GM12878 (cell line): ENCODE data around the gene AQP7. TPM values are rescaled to one million over a fixed set of nuclear protein-coding genes. Genes with fewer than 3 reads are reported as not detected.
A peak's percentile ranks its signal among the peaks of the same experiment; 100 is the strongest.

Source experiments
- ATAC-seq: fragments of 200-7000 bp; cut with Tn5 transposase; 3 replicates; pipeline ENCODE4 v1.9.1; 2020; ENCODE audit warnings: mild to moderate bottlenecking, moderate library complexity
- BruUV-seq: library from RNA; stranded (reverse); fragments of 400-500 nt; replicated peaks from 2 replicates; lab custom pipeline; 2021; lab: Mats Ljungman, UMichigan
- CTCF ChIA-PET: fragments of 300-600 bp; sonication (Branson Sonifier 250); formaldehyde crosslinking; extraction: SDS; loops from one replicate; lab custom pipeline; 2021; ENCODE audit warnings: inconsistent platforms; lab: Yijun Ruan, JAX
- POLR2A ChIA-PET: fragments of 350-600 bp; formaldehyde crosslinking; extraction: SDS; loops from one replicate; lab custom pipeline; 2021; ENCODE audit warnings: inconsistent platforms; lab: Charles Lee
- RAD21 ChIA-PET: fragments of 300-600 bp; sonication (Branson Sonifier 250); formaldehyde crosslinking; loops from one replicate; lab custom pipeline; 2023; ENCODE audit warnings: antibody characterized with exemption; ENCODE audit not compliant: unreplicated experiment; lab: Charles Lee
- SMC1A ChIA-PET: fragments of 300-600 bp; sonication (Branson Sonifier 250); formaldehyde crosslinking; loops from one replicate; lab custom pipeline; 2023; ENCODE audit not compliant: unreplicated experiment, uncharacterized antibody; lab: Charles Lee
- DNase-seq: peaks from one replicate; pipeline ENCODE4 v3.0.0-alpha.2; 2011; ENCODE audit warnings: low read depth, low spot score
- FAIRE-seq: peaks from 3 replicates; lab custom pipeline; 2011; peaks lifted over from hg19 to GRCh38; lab: Jason Lieb, UNC
- H2AFZ ChIP-seq: 2 replicates; pipeline ENCODE4 v1.6.0; 2011; ENCODE audit warnings: low read depth, low read length, control low read depth; ENCODE audit not compliant: control insufficient read depth
- H3K27ac ChIP-seq: 2 replicates; pipeline ENCODE4 v1.5.1; 2011; ENCODE audit warnings: control low read depth; ENCODE audit not compliant: control insufficient read depth, insufficient read depth
- H3K27me3 ChIP-seq, 2 experiments: replicated peaks in 1 of 2; 2 replicates each; pipeline versions ENCODE4 v1.6.0 to v1.6.1; 2011; ENCODE audit warnings: low read length in 1 of 2; ENCODE audit not compliant: control insufficient read depth in 2 of 2, insufficient read depth in 2 of 2
- H3K36me3 ChIP-seq, 2 experiments: 2 replicates each; pipeline ENCODE4 v1.5.1; 2011; ENCODE audit warnings: low read length in 1 of 2; ENCODE audit not compliant: control insufficient read depth in 2 of 2, insufficient read depth in 2 of 2
- H3K4me1 ChIP-seq: 2 replicates; pipeline ENCODE4 v1.6.1; 2011; ENCODE audit warnings: mild to moderate bottlenecking, low read length, moderate library complexity, mixed read lengths; ENCODE audit not compliant: control insufficient read depth, insufficient read depth
- H3K4me2 ChIP-seq: 2 replicates; pipeline ENCODE4 v1.6.0; 2011; ENCODE audit warnings: control low read depth; ENCODE audit not compliant: control insufficient read depth, insufficient read depth
- H3K4me3 ChIP-seq: fragments of 200-600 bp; sonication (generic); 2 replicates; pipeline ENCODE4 v1.5.1; 2016
- H3K79me2 ChIP-seq: 2 replicates; pipeline ENCODE4 v1.6.0; 2011; ENCODE audit warnings: low read length; ENCODE audit not compliant: control insufficient read depth, insufficient read depth
- H3K9ac ChIP-seq: 2 replicates; pipeline ENCODE4 v1.8.0; 2011; ENCODE audit warnings: low read length, control low read depth, mixed read lengths; ENCODE audit not compliant: control insufficient read depth, insufficient read depth
- H3K9me3 ChIP-seq: replicated peaks from 3 replicates; pipeline ENCODE4 v1.5.1; 2011; ENCODE audit warnings: mild to moderate bottlenecking, low read length; ENCODE audit not compliant: control insufficient read depth, insufficient read depth
- H4K20me1 ChIP-seq: 2 replicates; pipeline ENCODE4 v1.6.0; 2011; ENCODE audit not compliant: control insufficient read depth, insufficient read depth
- CBX3 ChIP-seq: fragments of 200-600 bp; sonication (generic); IDR thresholded peaks from 2 replicates; pipeline ENCODE4 v1.6.1; 2016; ENCODE audit warnings: low read depth, borderline replicate concordance
- FOXM1 ChIP-seq: IDR thresholded peaks from 2 replicates; pipeline ENCODE4 v1.6.1; 2012; ENCODE audit warnings: low read depth, mild to moderate bottlenecking, inconsistent platforms, low read length, moderate library complexity
- GATAD2B ChIP-seq: fragments of 450-650 bp; conservative IDR thresholded peaks from 2 replicates; pipeline ENCODE4 v1.6.1; 2017; ENCODE audit warnings: low read depth, mild to moderate bottlenecking, moderate library complexity
- HCFC1 ChIP-seq: fragments of 150-350 bp; IDR thresholded peaks from 2 replicates; pipeline ENCODE4 v1.6.1; 2014; ENCODE audit warnings: low read length
- HDAC2 ChIP-seq: fragments of 200-600 bp; sonication (generic); IDR thresholded peaks from 2 replicates; pipeline ENCODE4 v1.6.1; 2017
- IKZF1 ChIP-seq: fragments of 450-650 bp; conservative IDR thresholded peaks from 2 replicates; pipeline ENCODE4 v1.6.1; 2017; ENCODE audit warnings: antibody characterized with exemption, mild to moderate bottlenecking
- NFYA ChIP-seq: IDR thresholded peaks from 2 replicates; pipeline ENCODE4 v1.6.1; 2011; ENCODE audit warnings: low read depth, mild to moderate bottlenecking, low read length, improper control_type of control experiment, borderline replicate concordance
- PKNOX1 ChIP-seq: fragments of 450-650 bp; IDR thresholded peaks from 2 replicates; pipeline ENCODE4 v1.6.1; 2016; ENCODE audit warnings: mild to moderate bottlenecking
- POLR2A ChIP-seq: IDR thresholded peaks from 2 replicates; pipeline ENCODE4 v1.6.1; 2011; ENCODE audit warnings: low read depth, mild to moderate bottlenecking, low read length
- SMAD1 ChIP-seq: fragments of 450-650 bp; IDR thresholded peaks from 2 replicates; pipeline ENCODE4 v1.6.1; 2018; ENCODE audit warnings: mild to moderate bottlenecking, low read depth; ENCODE audit not compliant: partially characterized antibody
- SMAD5 ChIP-seq: IDR thresholded peaks from 2 replicates; pipeline ENCODE4 v1.6.1; 2016; ENCODE audit warnings: antibody characterized with exemption, low read depth
- TCF7 ChIP-seq: IDR thresholded peaks from 2 replicates; pipeline ENCODE4 v1.6.1; 2014; ENCODE audit warnings: antibody characterized with exemption, borderline replicate concordance
- ZNF384 ChIP-seq: IDR thresholded peaks from 2 replicates; pipeline ENCODE4 v1.6.1; 2012; ENCODE audit warnings: low read depth, mild to moderate bottlenecking, low read length, improper control_type of control experiment, borderline replicate concordance
- ZNF592 ChIP-seq: fragments of 450-650 bp; IDR thresholded peaks from 2 replicates; pipeline ENCODE4 v1.6.1; 2017; ENCODE audit warnings: mild to moderate bottlenecking, moderate library complexity
- ZNF622 ChIP-seq: fragments of 450-650 bp; IDR thresholded peaks from 2 replicates; pipeline ENCODE4 v1.6.1; 2017; ENCODE audit warnings: mild to moderate bottlenecking, inconsistent platforms
- WGBS: methylation state at CpG from one replicate; pipeline ENCODE4 v1.1.6; 2016; ENCODE audit warnings: low lambda C conversion rate; ENCODE audit not compliant: insufficient replicate concordance, insufficient coverage; ENCODE audit errors: missing lambda C conversion rate; 5-methylcytosine and 5-hydroxymethylcytosine counted together
- in situ Hi-C: fragments of 300-500 bp; cut with MboI; formaldehyde crosslinking; loops from 9 replicates; pipeline ENCODE4 v1.14.3; 2018; ENCODE audit warnings: mixed read lengths
- intact Hi-C: fragments of 100-400 bp; cut with micrococcal nuclease; formaldehyde crosslinking; loops from one replicate; pipeline ENCODE4 v1.14.2; 2022; ENCODE audit not compliant: unreplicated experiment
- polyA plus RNA-seq, 11 experiments: library from polyadenylated mRNA; depleted of rRNA in 4 of 11; unstranded in 6 of 11; stranded (reverse) in 5 of 11; fragments of >200 nt; fragmentation: Nextera tagmentation in 4 of 11; fragmentation: Illumina TruSeq in 1 of 11; extraction: Ambion mirVana in 4 of 11; extraction: Trizol in 1 of 11; gene quantifications; 1 replicate in 1 of 11; 2 replicates in 10 of 11; pipeline versions ENCODE4 v1.2.1 to v1.2.3, GENCODE V29; 2011 to 2016; ENCODE audit warnings: inconsistent platforms in 2 of 11, missing spikeins in 2 of 11, low read depth in 1 of 11
- total RNA-seq, 4 experiments: library from RNA; depleted of rRNA in 3 of 4; stranded (reverse); fragments of >200 nt in 3 of 4; fragmentation: Illumina TruSeq in 1 of 4; extraction: Trizol in 1 of 4; gene quantifications; 2 replicates each; pipeline versions ENCODE4 v1.2.1 to v1.2.3, GENCODE V29; 2013 to 2021
- TF ChIP-seq, protein P1 (sequence below), 3 experiments: IDR thresholded peaks in 2 of 3; conservative IDR thresholded peaks in 1 of 3; 2 replicates each; pipeline ENCODE4 v1.5.1; 2011; ENCODE audit warnings: low read depth in 3 of 3, low read length in 3 of 3, mild to moderate bottlenecking in 3 of 3, control low read depth in 2 of 3, moderate library complexity in 2 of 3, inconsistent platforms in 1 of 3, mixed read lengths in 1 of 3; ENCODE audit not compliant: control insufficient read depth in 2 of 3, insufficient read depth in 1 of 3; ENCODE audit errors: extremely low read depth in 1 of 3

Gene AQP7
- total and polyA plus RNA-seq, 10 of the 15 experiments (the other 5 are each of a cell fraction or from before 2014, with no cell fraction given) = 0.04 to 0.18 (median 0.04) TPM; not detected in 7

GRCh38 chr9:33446946-33447798 is 44.8 kb upstream of the AQP7 start, which contains the start of gene AQP3:
TSS of gene AQP3 (minus strand) at chr9:33447593. CDS start at chr9:33447530, 63 bp downstream.
- Histone ChIP-seq H3K9me3 (no peaks in the 10 kb centered on the region), H3K36me3 (no peaks in the 10 kb centered on the region), H3K4me2 (peak within 1 kb of the TSS; percentile 82), H4K20me1 (no peaks in the 10 kb centered on the region), H3K27me3 (0 out of 4 replicates have a peak, but pooled peaks cover 0 to 1% of the 10 kb centered on the region in 2 experiments), H3K27ac (0 out of 2 replicates have a peak within 1 kb of the TSS, but pooled peaks have one; percentile 20), H3K4me3 (peak within 1 kb of the TSS; percentile 40; the same call in 1 of the 2 replicates), H3K9ac (peak within 1 kb of the TSS; percentile 15; the same call in 1 of the 2 replicates), H3K4me1 (peaks cover 31% of the 10 kb centered on the region), H3K79me2 (no peaks in the 10 kb centered on the region), H2AFZ (peak within 1 kb of the TSS; percentile 38)
- WGBS = 7% methylated on average over 35 of the region's 50 CpGs
- ATAC-seq = peak; percentile 82
- RAD21 ChIA-PET = interaction anchor here (0.7 to 2.1 kb wide), 8 partner anchors 11 to 367 kb away, joined by 3 to 10 read pairs (median 5); partner anchors contain the start of gene NOL6
- intact Hi-C loops = no loop called here
- BruUV-seq = no TSS peak
- FAIRE-seq = peak; percentile 13
- SMC1A ChIA-PET = interaction anchor here (1.3 to 2.5 kb wide), 3 partner anchors 27 to 43 kb away, joined by 3 to 7 read pairs (median 6); partner anchors contain the start of gene NOL6
- DNase-seq = no peak
- CTCF ChIA-PET = interaction anchor here (0.8 to 8.9 kb wide), 9 partner anchors 12 to 161 kb away, joined by 3 to 113 read pairs (median 9); partner anchors contain the start of genes AQP7 and NOL6
- in situ Hi-C loops = no loop called here
- POLR2A ChIA-PET = interaction anchor here (0.6 to 1.1 kb wide), 4 partner anchors 9 to 488 kb away, joined by 3 to 6 read pairs (median 3); partner anchors contain the start of gene NOL6
- TF ChIP-seq, protein P1, sequence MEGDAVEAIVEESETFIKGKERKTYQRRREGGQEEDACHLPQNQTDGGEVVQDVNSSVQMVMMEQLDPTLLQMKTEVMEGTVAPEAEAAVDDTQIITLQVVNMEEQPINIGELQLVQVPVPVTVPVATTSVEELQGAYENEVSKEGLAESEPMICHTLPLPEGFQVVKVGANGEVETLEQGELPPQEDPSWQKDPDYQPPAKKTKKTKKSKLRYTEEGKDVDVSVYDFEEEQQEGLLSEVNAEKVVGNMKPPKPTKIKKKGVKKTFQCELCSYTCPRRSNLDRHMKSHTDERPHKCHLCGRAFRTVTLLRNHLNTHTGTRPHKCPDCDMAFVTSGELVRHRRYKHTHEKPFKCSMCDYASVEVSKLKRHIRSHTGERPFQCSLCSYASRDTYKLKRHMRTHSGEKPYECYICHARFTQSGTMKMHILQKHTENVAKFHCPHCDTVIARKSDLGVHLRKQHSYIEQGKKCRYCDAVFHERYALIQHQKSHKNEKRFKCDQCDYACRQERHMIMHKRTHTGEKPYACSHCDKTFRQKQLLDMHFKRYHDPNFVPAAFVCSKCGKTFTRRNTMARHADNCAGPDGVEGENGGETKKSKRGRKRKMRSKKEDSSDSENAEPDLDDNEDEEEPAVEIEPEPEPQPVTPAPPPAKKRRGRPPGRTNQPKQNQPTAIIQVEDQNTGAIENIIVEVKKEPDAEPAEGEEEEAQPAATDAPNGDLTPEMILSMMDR (IDR thresholded peaks at IDR 0.05 in 2 of 3, conservative IDR thresholded peaks at IDR 0.05 in 1 of 3; ENCODE audit: control insufficient read depth in 2 of 3, extremely low read depth in 1 of 3, insufficient read depth in 1 of 3, low read depth in 3 of 3, low read length in 3 of 3) = peak; percentile 19 to 31 (median 20); a peak in 4 of 6 replicates
- TF ChIP-seq HDAC2 = no peak
- TF ChIP-seq SMAD5 = no peak
- TF ChIP-seq PKNOX1 = peak; percentile 90
- no peak for TF ChIP-seq ZNF592
- TF ChIP-seq SMAD1 = no peak
- no peak for TF ChIP-seq TCF7
- no peak for TF ChIP-seq NFYA
- TF ChIP-seq POLR2A = peak; percentile 54; the same call in 1 of the 2 replicates
- no peak for TF ChIP-seq ZNF622
- TF ChIP-seq ZNF384 = no peak
- TF ChIP-seq IKZF1 = peak; percentile 87
- no peak for TF ChIP-seq CBX3
- TF ChIP-seq HCFC1 = no peak
- TF ChIP-seq GATAD2B = no peak
- TF ChIP-seq FOXM1 = no peak
